Glomerular visceral epithelial cell (primary cell): ENCODE results near the gene ME2.
"Not testable (repeated sequence)": the region's sequence is repeated elsewhere in the genome, so short reads cannot be mapped to it uniquely, and the experiment has no call there.

ENCODE experiments used
- DNase-seq: peaks from one replicate; pipeline ENCODE4 v3.0.0-alpha.2; 2016; ENCODE audit errors: extremely low spot score

Gene ME2

DNA sequence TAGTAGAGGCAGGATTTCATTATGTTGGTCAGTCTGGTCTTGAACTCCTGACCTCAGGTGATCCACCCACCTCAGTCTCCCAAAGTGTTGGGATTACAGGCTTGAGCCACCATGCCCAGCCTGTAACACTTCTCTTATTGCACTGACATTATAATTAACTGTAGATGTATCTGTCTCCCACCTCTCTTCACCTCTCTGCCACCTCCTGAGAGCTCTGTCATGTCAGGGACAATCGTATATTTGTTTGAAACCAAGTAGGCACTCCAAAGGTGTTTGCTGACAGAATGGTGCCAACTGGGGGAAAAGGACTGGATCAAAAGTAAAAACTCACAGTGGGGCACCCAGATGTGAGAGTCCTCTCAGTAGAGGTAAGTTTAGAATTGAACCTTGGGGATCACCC is 17.3 kb upstream of the ME2 start:
- DNase-seq: no peak

DNA sequence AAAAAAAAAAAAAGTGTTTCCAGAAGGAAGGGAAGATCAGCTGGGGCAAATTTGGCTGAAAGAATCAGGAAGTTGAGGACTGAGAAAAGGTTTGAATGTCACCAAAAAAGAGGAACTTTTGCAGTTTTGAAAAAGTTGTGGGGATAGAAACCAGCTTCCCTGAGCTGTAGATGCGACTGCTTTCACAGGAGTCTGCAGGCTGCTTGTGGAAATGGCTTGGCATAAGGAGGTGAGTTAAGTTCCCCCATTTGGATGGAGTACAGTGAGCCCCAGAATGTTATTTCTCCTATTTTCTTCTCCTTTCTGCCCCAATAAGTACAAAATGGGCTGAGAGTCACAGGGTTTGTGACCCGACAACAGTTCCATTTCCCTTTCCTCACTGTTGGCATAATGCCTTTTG is 16.5 kb upstream of the ME2 start:
- no peak for DNase-seq

DNA sequence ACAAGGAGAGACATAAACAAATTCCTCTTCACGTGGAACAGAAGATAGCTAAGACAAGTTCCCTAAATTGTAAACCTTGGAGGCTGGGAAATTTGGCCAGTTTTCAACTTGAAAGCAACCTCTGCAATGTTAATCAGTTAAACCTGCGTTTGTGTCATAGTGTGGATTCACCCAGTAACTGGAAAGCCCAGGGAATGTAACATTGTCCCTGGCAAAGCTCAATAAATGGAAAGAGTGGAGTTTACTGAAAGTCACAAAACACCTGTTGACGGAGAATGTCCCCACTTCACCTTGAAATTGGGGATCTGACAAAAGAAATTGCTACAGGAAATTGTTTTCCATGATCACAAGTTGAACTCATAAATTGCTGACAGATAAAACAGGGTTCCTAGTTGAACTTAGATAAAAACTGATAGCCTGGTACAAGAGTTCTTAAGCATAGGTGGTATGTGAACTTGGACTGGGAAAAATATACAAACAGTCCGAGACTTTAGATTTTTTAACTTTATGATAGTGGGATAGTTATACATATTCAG is 15.0 kb upstream of the ME2 start:
- DNase-seq: no peak

DNA sequence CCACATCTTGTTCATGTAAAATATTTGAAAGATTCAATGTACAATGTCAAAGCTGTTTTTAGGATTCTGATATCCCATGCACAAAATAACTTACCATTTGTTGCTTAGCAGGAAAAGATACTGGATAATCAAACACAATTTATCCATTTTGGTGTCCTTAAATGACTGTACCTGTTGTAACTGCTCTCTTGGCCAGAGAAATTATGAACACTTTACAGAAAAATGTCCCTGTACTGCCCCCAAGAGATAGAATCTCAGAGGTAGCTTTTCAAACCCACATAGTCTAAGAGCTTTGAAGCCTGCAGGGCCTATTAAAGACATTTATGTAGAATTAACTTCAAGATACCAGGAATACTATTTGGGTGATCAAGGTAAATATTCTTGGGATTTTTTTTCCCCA is 12.2 kb upstream of the ME2 start:
- DNase-seq: no peak

DNA sequence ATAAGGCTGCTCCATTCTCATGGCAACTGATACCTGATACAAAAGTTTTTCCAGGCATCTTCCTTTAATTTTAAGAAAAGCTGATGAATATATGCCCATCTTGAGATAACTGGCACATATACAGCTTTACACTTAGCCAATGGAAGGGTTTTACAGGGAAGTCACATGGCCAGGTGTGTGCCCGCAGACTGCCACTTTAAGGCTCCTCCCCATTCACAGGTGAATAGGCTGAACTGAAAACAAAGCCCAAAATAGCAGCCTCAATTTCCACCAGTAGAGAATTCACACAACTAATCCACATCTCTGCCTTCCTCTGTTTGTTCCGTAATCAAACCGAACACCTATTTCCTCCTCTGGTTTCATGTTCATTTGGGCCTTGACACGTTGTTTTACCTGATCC is 9.8 kb upstream of the ME2 start:
- DNase-seq: no peak

DNA sequence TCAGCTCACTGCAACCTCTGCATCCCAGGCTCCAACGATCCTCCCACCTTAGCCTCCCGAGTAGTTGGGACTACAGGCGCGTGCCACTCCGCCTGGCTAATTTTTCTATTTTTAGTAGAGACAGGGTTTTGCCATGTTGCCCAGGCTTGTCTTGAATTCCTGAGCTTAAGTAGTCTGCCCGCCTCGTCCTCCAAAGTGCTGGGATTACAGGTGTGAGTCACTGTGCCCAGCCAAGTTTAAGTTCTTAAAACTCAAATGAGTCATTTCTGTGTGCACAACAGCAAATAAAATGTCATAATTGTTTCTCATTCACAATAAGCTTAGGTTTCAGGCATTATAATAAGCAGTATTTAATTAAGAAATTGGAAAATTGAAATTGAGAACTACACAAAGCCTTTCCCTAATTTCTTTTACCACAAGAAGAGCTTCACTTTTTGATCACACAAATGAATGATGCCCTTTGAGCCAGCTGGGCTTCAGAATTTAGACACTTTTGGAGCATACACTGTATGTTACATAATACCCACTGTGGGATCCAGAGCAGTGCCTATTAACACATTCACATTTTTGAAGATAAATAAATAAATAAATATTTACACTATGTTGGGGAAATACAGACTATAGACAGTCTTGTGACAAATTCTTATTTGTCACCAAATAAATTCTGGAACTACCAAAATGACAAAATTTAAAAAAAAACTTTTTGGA is 8.6 kb upstream of the ME2 start:
- DNase-seq: peak; percentile 88

DNA sequence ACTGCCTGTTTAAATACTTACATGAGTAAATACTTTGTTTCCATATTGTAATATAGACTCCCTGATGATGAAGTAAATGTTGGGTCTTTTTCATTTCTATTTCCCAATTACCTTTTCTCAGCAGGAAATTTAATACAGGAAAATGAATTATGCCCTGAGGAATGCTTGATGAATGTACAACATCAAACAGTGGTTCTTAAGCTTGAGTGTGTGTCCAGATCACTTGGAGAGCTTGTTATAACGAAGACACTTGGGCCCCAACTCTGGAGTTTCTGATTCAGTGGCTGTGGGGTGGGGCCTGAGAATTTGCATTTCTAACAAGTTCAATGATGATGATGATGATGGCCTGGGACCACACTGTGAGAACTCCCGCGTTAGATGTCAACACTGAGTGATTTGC is 7.1 kb upstream of the ME2 start:
- no peak for DNase-seq

DNA sequence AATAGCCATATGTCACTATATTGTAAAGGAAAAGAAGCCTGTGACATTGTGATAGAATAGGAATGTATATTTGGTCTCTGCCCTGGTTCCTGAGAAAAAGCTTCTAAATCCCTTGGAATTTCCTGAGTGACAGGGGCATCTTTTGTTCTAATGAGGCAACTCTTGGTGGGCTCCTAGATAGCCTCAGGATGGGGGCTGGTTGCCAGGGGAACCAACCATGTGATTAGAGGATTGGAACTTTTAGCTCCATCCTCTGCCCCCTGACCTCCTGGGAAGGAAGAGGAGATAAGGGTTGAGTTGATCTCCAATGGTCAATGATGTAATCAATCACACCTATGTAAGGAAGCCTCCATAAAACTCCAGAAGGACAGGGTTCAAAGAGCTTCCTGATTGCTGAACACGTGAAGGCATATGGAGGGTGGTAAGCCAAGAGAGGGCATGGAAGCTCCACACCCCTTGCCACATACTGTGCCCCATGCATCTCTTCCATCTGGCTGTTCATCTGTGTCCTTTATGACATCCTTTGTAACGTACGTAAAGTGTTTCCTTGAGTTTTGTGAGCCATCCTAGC is 2.9 kb upstream of the ME2 start:
- no peak for DNase-seq

DNA sequence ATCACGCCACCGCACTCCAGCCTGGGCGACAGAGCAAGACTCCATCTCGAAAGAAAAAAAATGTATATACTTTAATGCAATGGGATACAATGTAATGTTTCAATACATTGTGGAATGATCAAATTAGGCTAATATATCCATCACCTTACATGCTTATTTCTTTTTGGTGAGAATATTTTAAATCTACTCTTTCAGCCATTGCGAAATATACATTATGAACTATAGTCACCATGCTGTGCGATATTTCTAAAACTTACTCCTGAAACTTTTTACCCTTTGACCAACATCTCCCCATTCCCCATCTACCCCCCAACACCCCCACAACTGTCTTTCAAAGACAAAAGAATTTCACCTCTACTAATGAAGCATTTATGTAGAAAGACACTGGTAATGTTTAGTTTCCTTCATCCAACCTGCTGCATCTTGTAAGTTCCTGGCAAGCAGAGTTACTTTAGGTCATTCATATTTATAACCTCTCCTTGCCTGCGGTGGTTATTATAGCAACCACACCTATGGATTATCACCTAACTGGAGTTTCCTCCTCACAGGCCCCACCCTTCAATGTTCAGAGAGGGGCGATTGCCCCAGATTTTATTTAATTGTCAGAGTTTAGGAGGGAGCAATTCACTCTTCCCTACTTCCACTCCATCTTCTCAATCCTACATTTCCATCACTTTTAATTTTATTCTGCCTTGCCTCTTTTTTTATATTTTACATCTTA is 1.2 kb upstream of the ME2 start:
- no peak for DNase-seq

DNA sequence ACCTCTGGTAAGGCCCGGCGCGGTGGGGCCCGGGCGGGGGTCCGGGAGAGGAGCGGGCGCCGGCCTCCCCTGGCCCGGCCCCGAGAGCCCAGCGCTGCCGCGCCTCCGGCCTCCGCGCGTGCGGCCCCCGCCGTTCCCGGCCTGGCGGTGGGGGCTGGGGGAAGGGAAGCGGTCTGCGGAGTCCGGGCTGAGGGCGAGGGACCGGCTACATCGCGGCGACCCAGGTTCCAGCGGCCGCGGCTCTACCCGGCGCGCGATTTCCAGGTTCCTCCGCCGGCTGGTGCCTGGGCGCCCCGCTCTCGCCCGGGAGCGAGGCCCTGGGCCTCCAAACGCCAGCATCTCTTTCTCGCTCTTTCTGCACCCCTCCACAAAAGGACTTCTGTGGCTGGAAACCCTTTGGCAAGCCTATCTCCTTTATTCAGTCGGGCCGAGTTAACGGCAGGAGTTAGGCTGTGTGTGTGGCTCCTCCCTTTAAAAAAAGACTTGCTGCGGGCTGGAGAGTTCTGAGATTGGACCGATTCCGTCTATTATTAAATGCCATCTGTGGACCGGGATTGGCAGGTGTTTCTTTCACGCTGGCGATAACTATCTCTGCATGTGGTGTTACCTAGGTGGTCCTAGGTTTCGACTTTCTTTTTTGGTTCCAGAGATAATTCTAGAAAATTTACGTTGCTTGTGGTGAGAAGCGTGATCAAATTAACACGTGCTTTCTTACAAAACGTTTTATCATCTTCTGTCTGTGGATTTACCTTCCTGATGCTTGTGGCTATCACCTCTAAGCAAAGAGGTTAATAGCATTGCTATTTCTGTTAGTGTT is 592 bp downstream of the ME2 start:
- peak; percentile 56 for DNase-seq

DNA sequence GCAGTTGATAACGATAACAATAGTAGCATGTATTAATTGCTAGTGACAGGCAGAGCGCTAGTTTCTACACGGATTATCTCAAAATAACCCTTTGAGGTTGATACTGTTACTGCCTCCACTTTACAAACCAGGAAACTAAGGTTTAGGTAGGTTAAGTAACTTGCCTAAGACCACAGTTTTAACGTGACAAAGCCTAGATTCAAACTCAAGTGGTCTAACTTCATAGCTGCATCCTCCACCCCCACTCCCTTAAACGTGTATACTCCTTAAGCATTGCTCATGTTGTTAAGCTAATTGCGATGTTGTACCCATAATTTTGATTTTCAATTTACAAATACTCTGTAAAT is 1.2 kb downstream of the ME2 start:
- DNase-seq: no peak

DNA sequence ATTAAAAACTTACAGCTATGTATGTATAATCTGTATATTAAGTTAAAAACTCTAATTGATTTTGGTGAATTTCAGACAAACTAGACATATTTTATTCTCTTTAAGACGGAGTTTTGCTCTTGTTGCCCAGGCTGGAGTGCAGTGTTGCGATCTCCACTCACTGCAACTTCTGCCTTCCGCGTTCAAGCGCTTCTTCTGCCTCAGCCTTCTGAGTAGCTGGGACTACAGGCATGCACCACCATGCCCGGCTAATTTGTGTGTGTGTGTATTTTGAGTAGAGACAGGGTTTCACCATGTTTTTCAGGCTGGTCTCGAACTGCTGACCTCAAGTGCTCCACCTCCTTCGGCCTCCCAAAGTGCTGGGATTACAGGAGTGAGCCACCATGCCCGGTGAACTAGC is 2.0 kb downstream of the ME2 start:
- not testable (repeated sequence) for DNase-seq

DNA sequence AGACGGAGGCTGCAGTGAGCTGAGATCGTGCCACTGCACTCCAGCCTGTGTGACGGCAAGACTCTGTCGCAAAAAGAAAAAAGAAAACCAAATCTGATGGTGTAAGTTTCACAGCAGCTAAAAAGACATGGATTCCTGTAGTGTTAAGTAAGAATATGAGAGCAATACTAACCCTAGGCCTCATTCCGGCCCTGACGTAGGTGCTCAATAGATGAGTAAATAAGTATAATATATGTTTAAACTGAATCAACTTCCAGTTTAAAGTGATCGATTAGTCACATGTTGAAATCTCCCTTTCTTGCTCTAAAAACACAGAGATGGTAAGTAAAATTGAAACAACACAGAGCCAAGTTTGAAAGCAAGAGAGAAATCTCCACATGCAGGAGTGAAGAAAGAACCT is 8.0 kb downstream of the ME2 start:
- no peak for DNase-seq

DNA sequence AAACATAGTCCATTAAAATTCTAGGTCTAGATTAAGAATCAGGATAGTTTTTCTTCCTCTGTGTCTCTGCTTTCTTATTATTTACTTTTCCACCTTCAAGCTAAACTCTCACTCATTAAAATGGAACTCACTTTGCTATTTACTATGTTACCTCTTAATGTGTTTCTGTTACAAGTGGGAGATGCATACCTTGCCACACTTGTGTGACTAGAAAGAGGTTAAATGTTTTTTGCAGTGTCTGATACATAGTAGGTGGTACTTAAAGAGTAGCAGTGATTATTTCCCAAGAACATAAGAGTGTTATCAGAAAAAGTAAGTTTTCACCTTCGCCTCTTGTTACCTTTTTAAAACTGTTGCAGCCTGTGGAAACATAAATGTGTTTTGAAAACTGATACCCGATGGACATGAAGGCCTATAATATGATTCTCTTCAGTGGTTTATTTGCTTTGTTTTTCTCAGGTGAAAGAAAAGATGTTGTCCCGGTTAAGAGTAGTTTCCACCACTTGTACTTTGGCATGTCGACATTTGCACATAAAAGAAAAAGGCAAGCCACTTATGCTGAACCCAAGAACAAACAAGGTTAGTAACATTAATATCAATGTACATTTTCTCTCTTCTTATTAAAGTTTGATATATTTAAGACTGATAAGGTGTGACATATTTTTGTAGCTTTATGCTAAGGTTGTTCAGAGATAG is 16.6 kb downstream of the ME2 start:
- DNase-seq: no peak

DNA sequence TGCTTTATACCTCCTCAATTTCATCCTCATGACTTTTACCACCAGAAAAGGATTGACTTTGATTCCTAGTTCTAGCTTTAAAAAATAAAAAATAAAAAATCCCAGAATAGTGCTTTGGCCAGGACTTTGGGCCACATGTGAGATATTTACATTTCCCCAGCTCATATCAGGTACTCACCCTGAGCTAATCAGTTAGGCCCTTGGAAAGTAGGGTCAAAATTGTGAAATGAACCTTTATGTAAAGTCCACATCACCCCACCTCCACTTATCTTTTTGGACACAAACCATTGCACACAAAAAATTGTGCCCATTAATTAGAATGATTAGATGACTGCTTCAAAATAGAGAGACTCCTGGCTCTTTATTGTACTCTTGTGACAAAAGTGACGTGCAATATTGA is 17.2 kb downstream of the ME2 start:
- no peak for DNase-seq

DNA sequence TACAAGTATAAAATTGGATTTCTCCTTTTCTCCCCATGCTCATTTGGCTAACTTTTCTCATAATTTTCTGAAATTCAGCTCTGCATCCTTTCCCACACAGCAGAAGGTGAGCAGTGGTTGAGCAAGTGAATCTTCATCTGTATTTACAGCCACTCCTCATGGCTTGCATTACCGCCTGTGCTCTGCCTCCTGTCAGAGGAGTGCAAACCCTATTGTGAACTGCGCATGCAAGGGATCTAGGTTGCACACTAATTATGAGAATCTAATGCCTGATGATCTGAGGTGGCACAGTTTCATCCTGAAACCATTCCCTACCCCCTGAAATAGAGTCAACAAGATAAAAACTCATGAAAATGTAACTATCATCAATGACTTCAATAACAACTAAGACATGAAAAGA is 20.0 kb downstream of the ME2 start:
- no peak for DNase-seq

DNA sequence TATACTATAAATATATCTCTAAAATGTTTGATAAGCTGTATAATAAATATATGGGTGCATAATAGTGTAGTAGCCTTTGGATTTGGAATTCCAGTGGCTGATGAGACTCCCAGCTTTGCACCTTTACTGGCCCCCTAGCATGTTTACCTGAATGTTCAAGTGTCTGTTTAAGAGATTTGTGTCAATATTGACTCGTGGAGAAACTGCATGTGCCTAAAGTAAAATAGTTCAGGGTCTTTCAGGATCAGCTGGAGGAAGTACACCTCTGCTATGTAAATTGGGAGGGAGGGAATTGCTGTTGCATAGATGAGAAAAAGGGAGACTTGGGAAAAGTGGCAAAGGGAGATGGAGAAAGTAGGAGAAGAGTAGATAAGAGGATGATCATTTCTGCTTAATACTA is 23.9 kb downstream of the ME2 start:
- DNase-seq: no peak

DNA sequence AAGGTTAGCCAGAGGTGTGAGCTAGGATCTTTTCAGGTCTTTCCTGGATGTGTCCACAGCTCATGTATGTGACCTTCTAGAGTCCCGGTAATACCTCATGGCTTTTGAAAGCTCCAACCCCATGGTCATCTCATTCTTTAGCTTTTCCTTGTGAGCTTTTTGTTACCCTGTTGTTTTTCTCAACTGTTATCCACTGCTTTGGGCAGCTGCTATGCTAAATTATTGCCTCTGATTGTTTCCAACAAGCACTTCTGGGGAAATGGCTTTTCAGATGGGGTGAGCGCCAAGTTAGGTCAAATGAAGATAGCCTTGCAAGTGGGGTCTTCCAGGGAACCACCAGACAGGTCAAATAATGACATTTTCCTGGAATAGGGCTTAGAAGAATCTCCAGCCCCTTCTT is 27.9 kb downstream of the ME2 start:
- no peak for DNase-seq

DNA sequence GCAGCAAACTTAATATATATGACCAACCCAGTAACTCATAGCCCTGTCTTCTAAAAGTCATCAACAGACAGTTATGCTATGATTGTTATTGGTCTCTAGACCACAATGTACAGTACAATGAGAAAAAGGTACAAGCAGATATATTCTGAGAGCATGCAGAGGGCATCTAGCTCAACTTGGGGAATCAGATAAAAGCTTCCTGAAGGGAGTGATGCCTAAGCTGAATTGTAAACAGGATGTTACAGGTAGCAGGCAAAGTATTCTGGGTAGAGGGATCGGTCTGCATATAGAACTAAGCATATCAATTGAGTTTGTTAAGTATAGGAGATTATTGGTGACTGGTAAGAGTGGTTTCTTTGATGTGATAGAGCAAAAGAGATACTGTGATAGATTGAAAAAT is 30.3 kb downstream of the ME2 start:
- no peak for DNase-seq

DNA sequence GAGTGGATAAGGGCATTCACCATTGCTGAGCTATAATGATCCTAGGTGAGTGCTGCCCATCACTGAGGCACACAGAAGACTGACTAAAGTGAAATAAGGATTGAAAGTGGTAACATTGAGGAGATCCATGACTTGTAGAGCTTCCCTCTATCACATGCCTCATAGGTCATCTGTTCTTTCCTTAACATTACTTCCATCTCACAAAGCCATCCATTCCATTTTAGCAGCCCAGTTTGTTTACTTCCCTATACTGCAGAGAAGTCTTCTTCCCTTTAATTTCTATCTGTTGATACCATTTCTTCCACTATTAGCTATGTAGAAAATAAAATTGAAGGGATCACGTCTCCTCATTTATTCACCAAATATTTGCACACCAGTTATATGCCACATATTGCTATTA is 32.1 kb downstream of the ME2 start:
- DNase-seq: no peak

DNA sequence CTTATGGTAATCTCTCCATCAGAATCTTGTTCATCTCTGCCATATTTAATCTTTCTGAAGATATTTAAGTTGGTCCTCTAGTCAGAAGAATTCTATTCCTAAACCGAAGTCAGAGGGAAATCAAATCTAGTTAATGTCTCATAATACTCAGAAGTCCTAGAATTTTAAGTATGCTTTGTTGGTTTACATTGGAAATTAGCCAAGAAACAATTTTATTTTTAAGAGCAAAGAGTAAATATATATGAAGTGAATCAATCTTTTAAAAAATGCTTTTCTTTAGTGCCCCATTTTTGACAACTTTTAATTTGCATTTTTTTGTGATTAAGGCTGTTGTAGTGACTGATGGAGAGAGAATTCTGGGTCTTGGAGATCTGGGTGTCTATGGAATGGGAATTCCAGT is 38.1 kb downstream of the ME2 start:
- no peak for DNase-seq

DNA sequence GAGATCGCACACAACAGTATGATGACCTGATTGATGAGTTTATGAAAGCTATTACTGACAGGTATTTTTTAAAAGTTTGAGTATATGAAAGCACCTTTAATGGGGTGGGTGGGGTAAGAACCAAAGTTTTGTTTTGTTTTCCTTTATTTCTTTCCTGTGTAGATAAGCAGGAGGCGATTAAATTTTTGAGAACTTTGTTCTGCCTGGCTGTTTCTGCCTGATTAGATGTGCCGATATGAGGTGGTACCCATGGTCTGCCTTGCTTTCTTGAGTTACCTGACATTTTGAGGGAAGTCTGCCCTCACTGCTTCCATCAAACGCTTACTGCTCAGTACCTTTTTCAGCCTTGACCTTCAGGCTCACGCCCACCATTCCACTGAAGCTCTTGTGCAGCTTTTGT is 39.2 kb downstream of the ME2 start:
- DNase-seq: no peak
